HG03571 (cell line): ENCODE data around the gene DDA1.
"Not testable (repeated sequence)": the region's sequence is repeated elsewhere in the genome, so short reads cannot be mapped to it uniquely, and the experiment has no call there.

Experiments
- ATAC-seq: cut with Tn5 transposase; IDR thresholded peaks from one replicate; pipeline ENCODE4 v1.9.1; 2021; ENCODE audit not compliant: unreplicated experiment

Gene DDA1

GRCh38 chr19:17286752-17287151 is 22.6 kb upstream of the DDA1 start:
- ATAC-seq: no peak

- no peak for ATAC-seq
Measured at GRCh38 chr19:17289489-17289888, 19.9 kb upstream of the DDA1 start.

- peak; percentile 60 for ATAC-seq
Measured at GRCh38 chr19:17292301-17293074, 16.9 kb upstream of the DDA1 start.

GRCh38 chr19:17293605-17294004 is 15.8 kb upstream of the DDA1 start:
- no peak for ATAC-seq

GRCh38 chr19:17294051-17294891 is 15.1 kb upstream of the DDA1 start:
- ATAC-seq: no peak

GRCh38 chr19:17295551-17295950 is 13.8 kb upstream of the DDA1 start:
- not testable (repeated sequence) for ATAC-seq

GRCh38 chr19:17296273-17296672 is 13.1 kb upstream of the DDA1 start:
- ATAC-seq: no peak

GRCh38 chr19:17296976-17297375 is 12.4 kb upstream of the DDA1 start:
- no peak for ATAC-seq

GRCh38 chr19:17300992-17301619 is 8.3 kb upstream of the DDA1 start:
- no peak for ATAC-seq

- ATAC-seq: no peak
Measured at GRCh38 chr19:17302391-17303166, 6.8 kb upstream of the DDA1 start.

GRCh38 chr19:17303167-17303939 is 6.0 kb upstream of the DDA1 start, which contains the start of gene ABHD8:
Gene ABHD8 (minus strand): TSS chr19:17303425. CDS start chr19:17301616, 1,809 bp downstream.
- peak; percentile 36 for ATAC-seq

- no peak for ATAC-seq
Measured at GRCh38 chr19:17303940-17304267, 5.5 kb upstream of the DDA1 start.

- no peak for ATAC-seq
Measured at GRCh38 chr19:17304386-17305215, 4.8 kb upstream of the DDA1 start.

GRCh38 chr19:17305216-17305516 is 4.2 kb upstream of the DDA1 start:
- no peak for ATAC-seq

- ATAC-seq: peak; percentile 62
Measured at GRCh38 chr19:17305517-17306284, 3.7 kb upstream of the DDA1 start, which contains the start of gene MRPL34. Gene MRPL34 (plus strand): TSS chr19:17305872. CDS start chr19:17305893, 21 bp downstream.

- ATAC-seq: no peak
Measured at GRCh38 chr19:17306285-17306714, 3.1 kb upstream of the DDA1 start.

GRCh38 chr19:17307876-17308377 is 1.4 kb upstream of the DDA1 start:
- ATAC-seq: no peak

- no peak for ATAC-seq
Measured at GRCh38 chr19:17309965-17310461, 650 bp downstream of the DDA1 start.
